ENCODE measurements around the gene PIBF1. TPM values are rescaled to one million over a fixed set of nuclear protein-coding genes. Genes with fewer than 3 reads are reported as not detected.
"Not testable (repeated sequence)": the region's sequence is repeated elsewhere in the genome, so short reads cannot be mapped to it uniquely, and the experiment has no call there.

The PIBF1 gene
- total RNA-seq, 4 donors from 2014 or later, result 11.4 to 21.1 (median 13.5) TPM

DNA sequence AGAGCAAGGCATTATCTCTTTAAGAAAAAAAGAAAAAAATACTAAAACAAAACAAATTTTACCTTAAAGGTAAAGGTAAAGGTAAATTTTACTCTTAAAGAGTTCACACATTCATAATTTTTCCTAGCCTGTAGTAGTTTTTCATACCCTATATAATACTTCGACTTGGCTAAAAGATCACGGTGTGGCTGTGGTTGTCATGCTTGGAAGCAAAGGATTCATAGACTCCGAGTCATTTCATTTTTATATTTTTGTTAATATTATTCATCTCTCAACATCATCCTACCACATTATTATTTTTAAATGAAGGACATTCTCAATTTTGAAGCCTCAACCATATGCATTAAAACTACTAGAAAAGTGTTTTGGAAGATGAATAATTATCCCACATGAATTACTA lies 52.7 kb downstream of the PIBF1 start:
- 98% methylated on average over 3 of the region's 3 CpGs for WGBS, 2 donors
- no peak for DNase-seq (ENCODE audit: low spot score in 2 of 2)
- intact Hi-C loops (cut with DNase I; ENCODE audit: low total_unique reads), result no loop called here
- TF ChIP-seq POLR2A (IDR thresholded peaks at IDR 0.05) (no peak), CTCF (IDR thresholded peaks at IDR 0.05) (no peak)
- H3K4me3 ChIP-seq (ENCODE audit: low read depth, poor library complexity, severe bottlenecking), result no peak overlapping the region

GRCh38 chr13:72839831-72840426 lies 58.0 kb downstream of the PIBF1 start:
- no peak overlapping the region for H3K4me3 ChIP-seq (ENCODE audit: low read depth, poor library complexity, severe bottlenecking)
- 71 to 80% methylated on average over 1 of the region's 1 CpG for WGBS, 2 donors
- TF ChIP-seq CTCF (IDR thresholded peaks at IDR 0.05) (no peak), POLR2A (IDR thresholded peaks at IDR 0.05) (no peak)
- no peak for DNase-seq (ENCODE audit: low spot score in 2 of 2)
- intact Hi-C loops (cut with DNase I; ENCODE audit: low total_unique reads), result no loop called here

GRCh38 chr13:72842991-72843390 lies 61.1 kb downstream of the PIBF1 start:
- WGBS, 2 donors, result 90 to 92% methylated on average over 6 of the region's 6 CpGs
- no peak for DNase-seq (ENCODE audit: low spot score in 2 of 2)
- H3K4me3 ChIP-seq (ENCODE audit: low read depth, poor library complexity, severe bottlenecking), result no peak overlapping the region
- intact Hi-C loops (cut with DNase I; ENCODE audit: low total_unique reads), result no loop called here
- TF ChIP-seq POLR2A (IDR thresholded peaks at IDR 0.05) (no peak), CTCF (IDR thresholded peaks at IDR 0.05) (no peak)

DNA sequence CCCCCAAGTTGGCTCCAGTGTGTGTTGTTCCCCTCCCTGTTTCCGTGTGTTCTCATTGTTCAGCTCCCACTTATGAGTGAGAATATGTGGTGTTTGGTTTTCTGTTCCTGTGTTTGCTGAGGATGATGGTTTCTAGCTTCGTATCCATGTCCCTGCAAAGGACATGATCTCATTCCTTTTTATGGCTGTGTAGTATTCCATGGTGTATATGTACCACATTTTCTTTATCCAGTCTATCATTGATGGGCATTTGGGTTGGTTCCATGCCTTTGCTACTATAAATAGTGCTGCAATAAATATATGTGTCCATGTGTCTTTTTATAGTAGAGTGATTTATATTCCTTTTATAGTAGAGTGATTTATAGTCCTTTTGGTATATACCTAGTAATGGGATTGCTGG lies 63.2 kb downstream of the PIBF1 start:
- DNase-seq (ENCODE audit: low spot score in 2 of 2); H3K4me3 ChIP-seq (ENCODE audit: low read depth, poor library complexity, severe bottlenecking); intact Hi-C loops (cut with DNase I; ENCODE audit: low total_unique reads): not testable (repeated sequence)
- whole genome bisulfite sequencing, 2 donors, result 97% methylated on average over 2 of the region's 2 CpGs

- TF ChIP-seq CTCF (IDR thresholded peaks at IDR 0.05), result no peak
- TF ChIP-seq POLR2A (IDR thresholded peaks at IDR 0.05), result no peak
- H3K4me3 ChIP-seq (ENCODE audit: low read depth, poor library complexity, severe bottlenecking), result no peak overlapping the region
- intact Hi-C loops (cut with DNase I; ENCODE audit: low total_unique reads), result no loop called here
- no peak for DNase-seq (ENCODE audit: low spot score in 2 of 2)
- 96 to 98% methylated on average over 1 of the region's 1 CpG for WGBS, 2 donors
These were observed 67.6 kb downstream of the PIBF1 start for GRCh38 chr13:72849571-72849970.

DNA sequence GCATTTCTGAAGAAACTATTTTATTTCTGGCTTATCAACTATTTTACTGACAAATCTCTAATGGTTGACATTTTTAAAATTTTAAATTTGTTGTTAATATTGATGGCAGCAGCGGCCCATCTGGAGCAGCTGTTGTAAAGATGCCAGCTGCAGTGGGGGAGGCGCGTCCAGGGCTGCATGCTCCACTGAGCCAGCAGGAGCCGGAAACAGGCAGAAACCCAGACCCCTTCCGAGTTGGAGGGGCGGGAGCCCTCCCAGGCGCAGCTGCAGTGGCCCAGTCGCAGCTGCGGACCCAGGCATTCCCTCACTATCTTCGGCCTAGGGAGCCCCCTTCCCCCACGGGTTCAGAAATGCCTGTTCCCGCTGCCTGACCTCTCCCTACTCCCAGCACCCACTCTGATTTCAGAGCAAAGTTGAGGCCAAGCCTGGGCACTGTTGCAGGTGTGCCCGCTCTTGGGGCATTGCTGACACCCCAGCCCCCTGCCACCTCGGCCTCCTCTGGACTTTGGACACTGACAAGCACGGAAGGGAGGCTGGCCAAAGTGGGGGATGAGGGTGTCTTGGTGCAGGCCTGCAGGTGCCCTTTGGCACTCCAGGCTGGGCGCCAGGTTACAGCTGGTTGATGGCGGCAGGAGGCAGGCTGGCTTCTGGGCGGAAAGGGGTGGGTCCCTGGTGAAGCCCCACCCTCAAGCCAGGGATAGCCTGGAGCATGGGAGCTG lies 69.2 kb downstream of the PIBF1 start:
- no peak for DNase-seq (ENCODE audit: low spot score in 2 of 2)
- no peak overlapping the region for H3K4me3 ChIP-seq (ENCODE audit: low read depth, poor library complexity, severe bottlenecking)
- intact Hi-C loops (cut with DNase I; ENCODE audit: low total_unique reads), result no loop called here
- TF ChIP-seq CTCF (IDR thresholded peaks at IDR 0.05) (no peak), POLR2A (IDR thresholded peaks at IDR 0.05) (no peak)
- 84 to 95% methylated on average over 17 to 18 of the region's 18 CpGs for WGBS, 2 donors

Data from lower leg skin (tissue), 4 donors.